ENCODE data around the gene PPP1R9B.

Gene PPP1R9B

DNA sequence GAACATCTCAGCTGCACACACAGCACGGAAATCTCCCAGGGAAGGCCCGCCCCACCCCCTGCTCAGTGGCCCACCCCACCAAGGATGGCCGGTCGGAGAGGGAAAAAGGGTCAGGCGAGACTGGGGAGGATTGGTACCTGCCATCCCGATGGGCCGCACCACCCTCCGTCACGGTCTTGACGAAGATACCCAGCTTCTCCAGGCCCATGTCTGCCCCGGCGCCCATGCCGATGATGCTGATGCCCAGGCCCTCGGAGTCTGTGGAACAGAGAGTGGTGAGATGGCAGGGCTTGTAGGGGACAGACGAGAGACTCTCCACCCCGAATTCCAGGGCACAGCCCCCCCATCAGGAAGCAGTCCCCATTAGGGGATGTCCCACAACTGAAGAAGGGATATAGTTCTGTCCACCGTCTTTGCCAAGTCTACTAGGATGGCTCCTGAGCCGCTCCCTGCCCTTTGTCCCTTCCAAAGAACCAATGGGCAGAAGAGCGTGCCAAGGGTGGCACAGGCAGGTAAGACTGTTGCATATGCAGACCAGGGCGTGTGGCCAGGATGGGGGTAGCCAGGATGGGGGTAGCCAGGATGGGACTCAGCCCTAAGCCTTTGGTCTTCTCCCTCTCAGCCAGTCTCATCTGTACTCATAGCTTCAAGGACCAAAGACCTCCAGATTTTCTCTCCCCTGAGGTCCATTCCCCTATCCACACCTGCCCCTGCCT is 6.9 kb downstream of the PPP1R9B start:
- DNase-seq (ENCODE audit: low read depth in 1 of 2, low spot score in 1 of 2) = no peak

DNA sequence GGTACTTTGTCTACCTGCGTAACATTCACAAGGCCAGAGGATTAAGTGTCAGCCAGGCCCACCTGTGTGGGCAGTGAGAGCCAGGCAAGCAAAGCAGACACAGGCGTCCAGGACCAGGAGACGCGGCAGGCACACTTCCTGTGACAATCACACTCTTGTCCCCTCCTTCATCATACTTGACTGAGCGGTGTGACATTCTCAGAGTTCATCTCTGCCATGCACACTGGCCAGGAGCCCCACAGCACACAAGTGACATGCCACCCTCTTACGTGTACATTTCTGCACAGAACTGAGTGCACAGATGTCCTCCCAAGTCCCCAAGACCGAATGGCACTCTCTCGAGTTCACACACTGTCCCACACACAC is 8.7 kb downstream of the PPP1R9B start:
- no peak for DNase-seq (ENCODE audit: low read depth in 1 of 2, low spot score in 1 of 2)

DNA sequence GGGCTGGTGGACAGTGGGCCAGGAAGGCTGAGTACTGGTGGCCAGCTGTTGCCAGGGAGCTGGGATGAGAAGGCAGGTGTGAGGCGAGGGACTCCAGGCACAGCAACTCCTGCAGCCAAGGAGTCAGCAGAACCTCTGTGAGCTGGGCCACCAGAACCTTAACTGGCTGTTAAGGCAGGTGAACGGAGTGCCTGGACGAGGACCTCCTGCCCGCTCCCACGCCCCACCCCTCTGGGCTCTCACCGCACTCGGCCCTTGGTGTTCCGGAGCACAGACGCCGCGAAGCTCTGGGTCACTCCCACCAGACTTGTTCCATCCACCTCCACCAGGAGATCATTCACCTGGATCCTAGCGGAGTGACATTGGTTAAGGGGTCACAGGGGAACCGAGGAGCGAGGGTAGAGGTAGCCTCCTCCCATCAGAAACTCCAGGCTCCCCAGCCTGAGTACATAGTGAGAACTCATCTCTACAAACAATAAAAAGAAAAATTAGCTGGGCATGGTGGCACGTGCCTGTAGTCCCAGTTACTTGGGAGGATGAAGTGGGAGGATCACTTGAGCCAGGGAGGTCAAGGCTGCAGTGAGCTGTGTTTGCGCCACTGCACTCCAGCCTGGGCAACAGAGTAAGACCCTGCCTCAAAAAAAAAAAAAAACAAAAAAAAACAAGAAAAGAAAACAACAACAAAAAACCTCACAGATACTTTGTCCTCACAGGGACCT is 9.3 kb downstream of the PPP1R9B start:
- DNase-seq (ENCODE audit: low read depth in 1 of 2, low spot score in 1 of 2) = no peak

DNA sequence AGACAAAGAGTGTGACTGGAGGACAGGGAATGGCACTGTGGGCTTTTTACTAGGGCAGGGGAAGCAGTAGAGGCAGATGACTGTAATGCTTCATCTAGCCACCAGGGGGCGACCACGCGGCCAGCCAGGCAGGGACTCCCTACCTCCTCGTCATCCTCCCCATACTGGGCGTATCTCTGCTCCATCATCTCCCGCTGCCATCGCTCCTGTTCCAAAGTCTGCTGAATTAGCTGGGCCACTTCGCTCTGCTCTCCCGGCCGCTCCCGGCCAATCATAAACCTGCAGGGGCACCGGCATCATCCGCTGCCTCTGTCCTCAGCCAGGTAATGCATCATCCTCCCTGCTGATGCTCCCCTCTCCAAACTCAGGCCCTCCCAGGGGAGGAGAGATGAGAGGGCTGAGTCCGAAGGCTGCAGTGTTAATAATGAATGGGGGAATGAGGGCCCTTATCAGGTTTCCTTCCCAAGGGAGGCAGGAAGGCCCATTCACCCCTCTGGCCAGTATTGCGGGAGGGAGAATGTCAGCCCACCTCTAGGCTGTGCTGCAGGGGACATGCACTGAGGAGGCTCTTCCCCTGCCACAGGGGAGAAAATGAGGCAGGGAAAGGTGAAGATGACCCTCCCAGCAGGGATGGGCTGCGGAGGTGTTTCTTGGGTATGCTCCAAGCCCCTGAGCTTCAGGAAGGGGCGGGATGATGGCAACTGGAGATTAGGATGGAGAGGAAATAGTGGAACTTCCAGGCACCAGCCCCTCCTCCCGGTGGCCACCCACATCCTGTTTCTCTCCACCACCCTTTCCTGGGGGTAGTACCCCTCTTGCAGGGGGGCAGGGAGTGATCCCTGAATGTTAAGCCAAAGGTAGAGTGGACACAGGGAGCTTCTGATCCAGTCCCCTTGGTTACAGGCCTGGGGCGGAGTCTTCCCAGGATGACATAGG is 10.3 kb downstream of the PPP1R9B start:
- DNase-seq (ENCODE audit: low read depth in 1 of 2, low spot score in 1 of 2) = peak; percentile 67 to 70

DNA sequence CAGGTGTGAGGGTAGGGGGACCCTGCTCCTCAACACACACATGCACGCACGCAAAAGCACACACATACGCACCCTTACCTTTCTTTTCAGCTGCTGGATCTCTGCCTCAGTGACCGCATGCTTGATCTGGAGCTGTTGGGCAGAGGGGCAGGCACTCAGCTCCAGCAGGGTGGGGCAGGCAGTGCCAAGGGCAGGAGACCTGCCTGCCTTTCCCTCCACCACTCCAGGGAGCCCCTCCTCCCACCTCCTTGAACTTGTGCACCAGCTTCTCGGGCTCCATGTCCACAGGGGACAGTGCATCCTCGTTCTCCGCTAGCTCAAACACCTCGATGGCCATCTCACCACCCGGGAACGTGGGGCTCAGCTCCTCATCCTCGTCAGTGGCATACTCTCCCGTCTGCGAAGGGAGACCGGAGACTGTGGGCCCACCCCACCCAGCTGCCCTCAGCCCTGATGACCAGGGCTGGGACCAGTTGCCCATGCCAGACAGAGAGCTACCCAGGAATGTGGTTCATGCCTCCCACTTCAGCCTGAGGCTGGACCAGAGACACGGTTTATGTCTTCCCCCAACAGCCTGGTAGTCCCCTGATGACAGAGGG is 11.2 kb downstream of the PPP1R9B start:
- DNase-seq (ENCODE audit: low read depth in 1 of 2, low spot score in 1 of 2) = no peak

DNA sequence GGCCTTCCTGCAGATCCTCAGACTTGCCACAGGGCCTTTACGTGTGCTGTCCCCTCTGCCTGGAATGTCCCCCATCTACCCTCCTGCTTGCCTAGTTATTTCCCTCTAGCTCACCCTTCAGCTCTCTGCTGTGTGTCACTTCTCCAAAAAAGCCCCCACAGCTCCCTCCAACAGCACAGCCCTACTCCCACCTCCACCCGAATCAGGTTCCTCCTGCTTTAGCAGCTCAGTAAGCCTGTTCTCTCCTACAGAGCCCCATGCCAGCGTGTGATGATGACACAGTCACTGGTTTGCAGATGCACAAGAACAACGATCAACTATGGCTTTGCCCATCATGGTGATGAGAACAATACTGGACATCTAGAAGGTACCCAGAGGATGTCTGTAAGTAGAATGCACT is 13.4 kb downstream of the PPP1R9B start:
- no peak for DNase-seq (ENCODE audit: low read depth in 1 of 2, low spot score in 1 of 2)

DNA sequence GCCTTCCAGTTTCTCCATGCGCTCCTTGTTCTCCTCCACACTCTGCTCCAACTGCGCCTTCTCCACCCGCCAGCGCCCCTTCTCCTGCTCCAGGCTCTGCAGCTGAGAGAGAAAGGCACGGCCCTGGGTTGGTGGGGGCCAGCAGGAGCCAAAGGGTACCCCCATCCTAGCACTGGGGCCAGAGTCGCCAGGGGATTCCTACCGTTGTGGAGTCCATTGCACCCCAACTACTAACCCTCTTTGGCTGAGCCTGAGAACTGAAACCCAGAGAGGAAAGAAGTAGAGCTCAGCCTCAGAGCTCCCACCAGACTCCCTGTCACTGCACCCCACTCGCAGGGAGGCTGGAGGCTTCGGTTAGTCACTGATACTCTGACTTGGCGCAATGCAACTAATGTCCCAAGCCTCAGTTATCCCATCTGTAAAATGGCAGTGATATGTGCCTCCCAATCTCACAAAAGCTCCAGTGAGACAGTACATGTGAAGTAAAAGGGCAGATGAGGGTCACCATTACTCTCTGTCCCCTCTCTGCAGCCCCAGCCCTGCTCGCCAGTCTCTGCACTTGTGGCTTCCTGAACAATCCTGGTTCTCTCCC is 14.3 kb downstream of the PPP1R9B start:
- no peak for DNase-seq (ENCODE audit: low read depth in 1 of 2, low spot score in 1 of 2)

DNA sequence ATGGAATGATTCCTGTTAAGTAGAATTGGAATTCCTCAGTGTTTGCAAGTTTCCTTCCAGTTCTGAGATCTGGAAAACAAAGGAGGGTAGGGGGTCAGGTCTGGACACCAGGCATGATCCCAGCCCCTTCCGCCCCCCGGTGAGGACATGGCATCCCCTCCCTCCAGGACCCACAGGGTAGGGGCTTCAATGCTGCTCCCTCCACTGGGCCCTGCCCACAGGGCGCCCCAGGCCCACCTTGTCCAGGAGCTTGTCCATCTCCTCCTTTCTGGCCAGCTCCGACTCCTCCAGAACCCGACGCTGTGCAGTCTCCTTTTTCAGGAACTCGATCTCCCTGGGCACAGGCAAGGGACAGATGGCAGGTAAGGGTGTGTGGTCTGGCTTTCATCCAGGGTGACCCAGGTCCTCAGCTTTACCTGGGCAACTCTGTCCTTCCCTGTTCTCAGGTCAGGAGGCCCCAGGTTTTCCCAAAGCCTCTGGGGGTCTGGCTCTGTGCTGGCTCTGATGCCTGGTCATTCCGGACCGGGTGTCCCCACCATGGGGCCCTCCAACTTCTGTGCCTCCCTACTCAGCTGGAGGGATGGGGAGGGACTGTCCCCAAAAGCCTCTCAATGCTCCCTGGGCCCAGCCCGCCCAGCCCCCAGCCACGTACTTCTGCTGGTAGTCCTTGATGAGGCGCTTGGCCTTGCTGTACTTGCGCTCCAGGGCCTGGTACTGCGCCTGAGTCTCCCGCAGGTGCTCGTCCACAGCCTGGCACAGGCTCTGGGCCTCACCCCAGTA is 15.0 kb downstream of the PPP1R9B start:
- DNase-seq (ENCODE audit: low read depth in 1 of 2, low spot score in 1 of 2) = no peak

DNA sequence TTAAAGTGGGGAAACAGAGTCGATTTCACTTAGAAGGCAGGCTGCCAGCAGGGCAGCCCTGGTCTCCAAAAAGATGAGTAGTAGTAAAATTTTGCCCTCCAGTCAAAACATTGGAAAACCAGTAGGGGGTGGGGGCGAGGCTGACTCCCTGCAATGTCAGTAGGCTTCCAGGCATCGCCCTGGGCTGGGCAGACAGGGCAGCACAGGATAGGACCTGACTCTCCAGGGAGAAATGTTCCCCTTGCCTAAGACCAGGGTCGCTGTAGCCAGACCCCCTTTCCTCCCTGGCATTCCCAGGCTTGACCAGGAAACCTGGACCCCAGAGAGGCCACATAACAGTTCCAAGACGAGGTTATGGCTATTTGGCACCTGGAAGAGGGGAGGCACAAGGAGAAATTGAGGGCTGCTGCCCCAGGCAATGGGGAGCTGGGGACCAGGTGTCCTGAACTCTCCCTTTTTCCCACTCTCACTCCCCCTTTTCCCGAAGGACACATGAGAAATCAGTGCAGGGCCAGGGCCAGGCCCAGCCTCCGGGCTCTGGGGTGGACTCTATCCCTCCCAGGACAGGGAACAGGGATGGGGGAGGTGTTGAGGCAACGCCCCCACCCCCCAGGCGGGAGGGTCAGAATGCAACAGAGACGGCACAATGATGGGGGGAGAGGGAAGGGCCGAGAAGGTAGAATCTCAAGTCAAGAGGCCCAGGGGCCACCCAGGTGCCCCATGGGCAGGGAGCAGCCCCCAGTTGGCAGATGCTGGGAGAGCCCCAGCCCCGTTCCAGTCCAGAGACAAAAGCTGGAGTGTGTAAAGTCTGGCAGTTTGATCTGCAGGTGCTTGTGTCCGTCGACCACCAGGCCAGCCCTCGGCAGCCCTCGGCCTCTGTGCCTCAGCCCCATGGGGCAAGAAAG is 16.0 kb downstream of the PPP1R9B start:
- DNase-seq (ENCODE audit: low read depth in 1 of 2, low spot score in 1 of 2) = no peak

DNA sequence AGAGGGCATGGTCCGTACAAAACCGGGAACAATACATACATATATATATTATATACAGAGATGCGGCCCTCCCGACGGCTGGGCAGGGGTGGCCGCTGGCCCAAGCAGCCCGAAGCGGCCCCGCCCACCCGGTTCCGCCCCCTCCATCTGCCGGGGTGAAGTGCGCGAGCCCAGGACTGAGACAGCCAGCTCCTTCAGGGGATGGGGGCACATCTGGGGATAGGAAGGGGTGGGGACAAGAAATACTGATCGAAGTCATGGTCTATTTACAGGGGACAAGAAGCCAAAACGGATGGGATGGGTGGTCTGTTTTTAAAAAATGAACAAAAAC is 16.7 kb downstream of the PPP1R9B start:
- DNase-seq (ENCODE audit: low read depth in 1 of 2, low spot score in 1 of 2) = no peak

DNA sequence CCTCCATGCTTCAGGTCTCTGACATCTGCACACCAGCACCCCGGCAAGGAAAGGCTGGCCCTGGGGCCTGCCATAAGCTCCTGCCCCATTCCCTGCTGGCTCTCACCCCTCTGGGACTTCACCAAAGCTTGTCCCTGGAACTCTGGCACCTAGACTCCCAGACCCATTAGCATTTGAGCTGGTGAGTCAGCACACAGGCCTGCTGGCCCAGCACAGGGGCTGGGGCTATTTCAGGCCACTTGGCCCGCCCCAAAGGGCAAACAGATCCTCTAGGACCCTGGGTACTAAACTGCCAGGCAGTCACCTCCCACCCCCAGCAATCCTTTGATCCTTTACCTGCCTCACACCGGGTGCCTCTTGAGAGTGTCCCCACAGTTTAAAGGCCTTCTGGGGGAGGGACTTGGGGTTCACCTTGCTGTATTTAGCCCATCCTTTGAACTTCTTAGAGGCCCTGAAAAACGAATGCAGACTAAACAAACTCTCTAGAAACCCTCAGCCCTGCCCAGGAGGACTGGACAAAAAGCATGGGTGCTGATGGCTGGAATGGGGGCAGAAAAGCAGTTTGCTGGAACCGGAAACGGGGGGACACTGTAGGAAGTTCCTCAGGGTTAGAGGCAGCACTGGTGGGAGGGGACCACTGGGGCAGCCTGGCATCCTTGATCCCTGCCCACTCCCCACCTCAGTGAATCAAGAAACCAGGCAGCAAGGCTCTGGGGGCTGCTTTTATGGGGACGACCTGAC is 17.3 kb downstream of the PPP1R9B start:
- DNase-seq (ENCODE audit: low read depth in 1 of 2, low spot score in 1 of 2) = no peak

DNA sequence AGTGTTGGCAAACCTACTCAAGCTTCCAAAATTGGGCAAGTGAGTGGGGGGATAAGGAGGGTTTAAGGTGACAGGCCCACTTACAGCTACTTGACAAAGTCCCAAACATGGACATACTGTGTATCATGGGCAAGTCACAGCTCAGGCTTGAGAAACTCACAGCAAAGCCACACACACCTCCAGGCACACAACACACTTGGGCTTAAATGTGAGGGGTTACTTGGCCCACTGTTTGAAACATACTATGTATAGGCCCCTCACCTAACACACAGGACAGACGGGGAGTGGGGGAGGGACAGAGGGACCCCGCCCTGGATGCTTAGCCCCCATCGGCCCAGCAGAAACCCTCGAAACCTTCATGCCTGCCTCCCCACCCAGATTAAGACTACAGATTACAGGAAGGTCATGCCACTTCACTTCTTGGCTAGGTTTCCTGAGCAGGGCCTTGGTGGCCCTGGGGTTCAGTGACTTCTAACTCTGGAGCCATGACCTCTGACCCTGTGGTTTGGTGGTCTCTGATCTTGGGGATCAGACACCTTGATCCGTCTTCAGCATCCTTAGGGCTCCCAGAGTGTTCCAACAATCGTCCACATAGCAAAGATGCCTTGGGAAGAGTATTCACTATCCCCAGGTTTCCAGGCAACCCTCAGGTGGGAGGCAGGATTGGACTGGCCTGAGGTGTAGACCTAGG is 18.2 kb downstream of the PPP1R9B start:
- no peak for DNase-seq (ENCODE audit: low read depth in 1 of 2, low spot score in 1 of 2)

DNA sequence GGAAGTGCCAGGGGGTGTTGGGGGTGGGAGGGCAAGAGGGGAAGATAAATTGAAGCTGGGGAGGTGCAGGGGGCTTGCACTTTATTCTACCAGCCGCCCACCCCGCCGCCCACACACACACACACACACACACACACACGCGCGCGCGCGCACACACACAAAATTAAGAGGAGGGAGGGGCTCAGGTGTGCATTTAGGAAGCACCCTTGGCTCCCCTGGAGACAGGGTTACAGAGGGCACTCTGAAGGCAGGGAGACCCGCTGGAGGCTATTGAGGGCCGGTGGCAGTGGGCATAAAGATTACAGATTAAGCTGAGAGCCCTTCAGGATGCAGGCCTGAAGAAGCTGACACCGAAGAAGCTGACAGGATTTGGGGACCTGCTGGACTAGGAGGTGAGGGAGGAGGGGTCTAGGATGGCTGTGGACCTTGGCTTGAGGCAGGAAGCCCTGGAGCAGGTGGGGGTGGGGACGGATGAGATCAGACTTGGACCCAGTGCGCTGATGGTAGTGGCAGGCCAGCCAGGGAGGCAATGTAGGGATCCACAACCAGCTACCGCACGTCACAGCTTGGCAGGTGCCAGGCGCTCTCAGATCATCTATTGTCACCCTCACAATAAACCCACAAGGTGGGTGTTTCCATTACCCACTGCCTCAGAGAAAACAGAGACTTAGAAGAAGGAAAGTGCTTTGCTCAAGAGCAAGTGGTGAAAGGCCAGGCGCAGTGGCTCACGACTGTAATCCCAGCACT is 19.7 kb downstream of the PPP1R9B start:
- no peak for DNase-seq (ENCODE audit: low read depth in 1 of 2, low spot score in 1 of 2)

DNA sequence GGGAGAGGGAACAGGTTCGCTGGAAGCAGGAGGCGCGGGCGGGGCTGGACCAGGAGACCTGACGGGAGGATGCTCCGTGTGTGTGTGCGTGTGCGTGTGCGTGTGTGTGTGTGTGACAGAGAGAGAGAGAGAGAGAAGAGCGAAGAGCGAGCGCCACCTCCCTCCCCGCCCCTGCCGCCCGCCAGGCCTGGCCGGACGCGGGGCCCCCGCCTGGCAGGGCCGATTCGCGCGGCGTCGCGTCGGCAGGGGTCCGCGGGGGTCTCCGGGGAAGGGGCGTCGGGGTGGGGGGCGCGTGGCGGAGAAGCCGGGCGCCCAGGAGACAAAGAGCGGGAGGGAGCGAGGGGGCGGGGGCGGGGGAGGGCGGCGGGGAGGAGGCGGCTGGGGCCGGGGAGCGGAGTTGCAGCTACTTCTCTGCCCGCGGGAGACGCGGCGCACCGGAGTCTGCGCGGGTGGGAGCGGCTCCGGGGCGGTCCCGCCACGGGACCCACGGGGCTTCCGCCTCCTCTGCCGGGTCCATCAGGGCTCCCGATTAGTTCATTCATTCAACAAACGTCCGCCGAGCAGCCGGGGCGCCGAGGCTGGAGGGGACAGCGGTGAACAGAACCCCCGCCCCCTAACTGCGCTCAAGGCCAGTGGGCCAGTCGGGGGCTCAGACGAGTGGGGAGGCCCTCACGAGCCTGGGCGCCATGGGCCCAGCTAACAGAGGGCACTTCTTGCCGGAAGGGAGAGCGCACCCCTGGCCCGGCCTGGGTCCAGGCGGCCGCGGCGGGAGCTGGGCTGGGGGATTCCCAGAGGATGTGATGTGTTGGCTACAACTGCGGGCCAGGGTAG is 20.5 kb downstream of the PPP1R9B start, which contains the start of gene SAMD14:
Gene SAMD14 (minus strand): TSS at position 433 of the 831 bp plus-strand sequence. CDS start 5,201 bp downstream, outside the sequence.
- DNase-seq (ENCODE audit: low read depth in 1 of 2, low spot score in 1 of 2) = peak in 1 of 2 donors; percentile 28

DNA sequence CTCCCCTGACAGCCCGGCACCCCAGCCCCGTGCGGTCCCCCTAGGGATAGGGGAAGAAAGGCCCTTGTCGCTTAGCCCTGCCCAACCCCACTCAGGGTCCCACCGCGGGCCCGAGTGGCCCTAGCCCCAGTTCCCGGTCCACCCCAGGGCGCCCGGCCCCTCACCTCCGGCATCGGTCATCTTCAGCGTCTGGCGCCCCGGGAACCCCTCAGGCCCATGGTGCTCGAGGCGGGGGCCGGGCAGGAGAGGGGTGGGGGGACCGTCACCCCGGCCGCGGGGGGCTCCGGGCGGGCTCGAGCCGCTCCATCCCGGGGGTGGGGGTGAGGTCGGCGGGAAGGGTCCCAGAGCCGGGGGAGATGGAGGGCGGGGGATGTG is 21.1 kb downstream of the PPP1R9B start:
- DNase-seq (ENCODE audit: low read depth in 1 of 2, low spot score in 1 of 2) = no peak

All from stimulated activated CD4-positive, alpha-beta T cell treated with anti-CD3 and anti-CD28 coated beads, Interleukin-15, amount 100 ng/mL, for 1 hour (primary cell).